ENCODE data around the gene NUDT3.
A peak's percentile ranks its signal among the peaks of the same experiment; 100 is the strongest.
"Not testable (repeated sequence)": the region's sequence is repeated elsewhere in the genome, so short reads cannot be mapped to it uniquely, and the experiment has no call there.

The NUDT3 gene

GRCh38 chr6:34391786-34392496 lies 528 bp downstream of the NUDT3 start:
- DNase-seq: peak; percentile 39

GRCh38 chr6:34391473-34391785 lies 1.0 kb downstream of the NUDT3 start:
- no peak for DNase-seq

GRCh38 chr6:34390531-34391472 lies 1.7 kb downstream of the NUDT3 start:
- no peak for DNase-seq

- DNase-seq: no peak
Measured at GRCh38 chr6:34389034-34389433, 3.4 kb downstream of the NUDT3 start.

- DNase-seq: no peak
Measured at GRCh38 chr6:34388421-34388820, 4.0 kb downstream of the NUDT3 start.

GRCh38 chr6:34386316-34387137 lies 5.9 kb downstream of the NUDT3 start:
- no peak for DNase-seq

GRCh38 chr6:34385793-34386195 lies 6.7 kb downstream of the NUDT3 start:
- DNase-seq: no peak

GRCh38 chr6:34384321-34385153 lies 7.9 kb downstream of the NUDT3 start:
- DNase-seq: no peak

GRCh38 chr6:34383656-34384320 lies 8.7 kb downstream of the NUDT3 start:
- DNase-seq: no peak

GRCh38 chr6:34383161-34383631 lies 9.3 kb downstream of the NUDT3 start:
- DNase-seq: no peak

- no peak for DNase-seq
Measured at GRCh38 chr6:34381081-34381480, 11.4 kb downstream of the NUDT3 start.

GRCh38 chr6:34378470-34378869 lies 14.0 kb downstream of the NUDT3 start:
- no peak for DNase-seq

GRCh38 chr6:34377984-34378383 lies 14.5 kb downstream of the NUDT3 start:
- DNase-seq: no peak

GRCh38 chr6:34377571-34377970 lies 14.9 kb downstream of the NUDT3 start:
- not testable (repeated sequence) for DNase-seq

GRCh38 chr6:34375833-34376232 lies 16.6 kb downstream of the NUDT3 start:
- no peak for DNase-seq

- DNase-seq: no peak
Measured at GRCh38 chr6:34374508-34374907, 18.0 kb downstream of the NUDT3 start.

- no peak for DNase-seq
Measured at GRCh38 chr6:34374069-34374468, 18.4 kb downstream of the NUDT3 start.

GRCh38 chr6:34373511-34373910 lies 19.0 kb downstream of the NUDT3 start:
- DNase-seq: no peak

- DNase-seq: not testable (repeated sequence)
Measured at GRCh38 chr6:34371865-34372264, 20.6 kb downstream of the NUDT3 start.

GRCh38 chr6:34370361-34370760 lies 22.1 kb downstream of the NUDT3 start:
- DNase-seq: no peak

GRCh38 chr6:34369385-34369784 lies 23.1 kb downstream of the NUDT3 start:
- DNase-seq: no peak

- no peak for DNase-seq
Measured at GRCh38 chr6:34366639-34366921, 25.9 kb downstream of the NUDT3 start.

All from activated T-cell treated with anti-CD3 and anti-CD28 coated beads for 4 hours (primary cell).